DND-41 (cell line): Measurements from ENCODE around the gene TMEM181.
A peak's percentile ranks its signal among the peaks of the same experiment; 100 is the strongest.

Source experiments
- CTCF ChIP-seq: IDR thresholded peaks from 2 replicates; pipeline ENCODE4 v1.5.1; 2012; ENCODE audit warnings: borderline replicate concordance, low read length, moderate library complexity, mild to moderate bottlenecking; ENCODE audit not compliant: poor library complexity, severe bottlenecking; ENCODE audit errors: extremely low read depth
- EZH2 ChIP-seq: IDR thresholded peaks from 3 replicates; pipeline ENCODE4 v1.6.1; 2012; ENCODE audit warnings: borderline replicate concordance, low read depth, mild to moderate bottlenecking, moderate library complexity, low read length, inconsistent platforms; ENCODE audit not compliant: severe bottlenecking

- TF ChIP-seq CTCF (peak; percentile 75), EZH2 (no peak)
Observed at GRCh38 chr6:158605266-158605878, 45.5 kb downstream of the TMEM181 start.
